ENCODE data around the gene EIF4A2.

Gene EIF4A2

DNA sequence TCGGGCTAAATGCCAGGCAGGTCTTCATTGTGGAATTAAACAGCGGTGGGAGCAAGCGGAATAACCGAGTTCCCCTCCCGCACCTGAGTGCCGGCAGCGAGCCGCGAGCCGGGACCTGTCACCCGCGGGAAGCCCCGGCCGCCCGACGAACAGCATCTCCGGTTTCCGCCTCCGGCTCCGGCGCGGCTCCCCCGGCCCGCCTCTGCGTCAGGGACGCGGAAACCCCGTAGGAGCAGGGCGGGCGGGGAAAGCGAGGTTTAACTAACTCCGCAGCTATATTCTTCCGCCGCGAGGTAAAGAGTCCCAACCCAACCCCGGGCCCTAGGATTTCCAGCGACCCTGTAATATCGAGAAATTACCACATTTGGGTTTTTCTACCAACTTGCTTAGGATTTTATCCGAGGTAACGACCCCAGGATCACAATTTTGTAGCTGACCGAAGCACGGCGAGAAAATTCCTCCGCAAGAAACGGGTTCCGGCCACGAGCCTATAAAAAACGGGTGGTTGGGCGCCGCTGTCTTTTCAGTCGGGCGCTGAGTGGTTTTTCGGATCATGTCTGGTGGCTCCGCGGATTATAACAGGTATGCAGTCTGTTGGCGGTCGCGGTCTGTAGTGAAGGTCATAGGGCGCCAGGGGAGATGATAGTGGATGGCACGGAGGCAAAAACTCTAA is at the start of gene EIF4A2:
TSS of gene EIF4A2 (plus strand) at position 520 of the 673 bp plus-strand sequence. CDS start at position 554, 34 bp downstream.
- H3K4me1 ChIP-seq (ENCODE audit: low read length): peaks cover 23% of the 10 kb centered on the region
- H3K9me3 ChIP-seq (replicated peaks; ENCODE audit: insufficient read depth, low read length): no peaks in the 10 kb centered on the region
- H3K4me3 ChIP-seq (ENCODE audit: low read length): peak within 1 kb of the TSS; percentile 98
- H3F3A ChIP-seq (ENCODE audit: insufficient read depth, low read length): peaks cover 60% of the 10 kb centered on the region
- H4K20me1 ChIP-seq (ENCODE audit: insufficient read depth, low read length): peaks cover 43% of the 10 kb centered on the region
- H3K4me2 ChIP-seq (ENCODE audit: low read depth, low read length): peak within 1 kb of the TSS; percentile 84
- H3K36me3 ChIP-seq (replicated peaks; ENCODE audit: insufficient read depth, low read length): peaks cover 46% of the 10 kb centered on the region
- peaks cover 58% of the 10 kb centered on the region for H3K79me2 ChIP-seq (ENCODE audit: low read length)
- TF ChIP-seq, protein P1, sequence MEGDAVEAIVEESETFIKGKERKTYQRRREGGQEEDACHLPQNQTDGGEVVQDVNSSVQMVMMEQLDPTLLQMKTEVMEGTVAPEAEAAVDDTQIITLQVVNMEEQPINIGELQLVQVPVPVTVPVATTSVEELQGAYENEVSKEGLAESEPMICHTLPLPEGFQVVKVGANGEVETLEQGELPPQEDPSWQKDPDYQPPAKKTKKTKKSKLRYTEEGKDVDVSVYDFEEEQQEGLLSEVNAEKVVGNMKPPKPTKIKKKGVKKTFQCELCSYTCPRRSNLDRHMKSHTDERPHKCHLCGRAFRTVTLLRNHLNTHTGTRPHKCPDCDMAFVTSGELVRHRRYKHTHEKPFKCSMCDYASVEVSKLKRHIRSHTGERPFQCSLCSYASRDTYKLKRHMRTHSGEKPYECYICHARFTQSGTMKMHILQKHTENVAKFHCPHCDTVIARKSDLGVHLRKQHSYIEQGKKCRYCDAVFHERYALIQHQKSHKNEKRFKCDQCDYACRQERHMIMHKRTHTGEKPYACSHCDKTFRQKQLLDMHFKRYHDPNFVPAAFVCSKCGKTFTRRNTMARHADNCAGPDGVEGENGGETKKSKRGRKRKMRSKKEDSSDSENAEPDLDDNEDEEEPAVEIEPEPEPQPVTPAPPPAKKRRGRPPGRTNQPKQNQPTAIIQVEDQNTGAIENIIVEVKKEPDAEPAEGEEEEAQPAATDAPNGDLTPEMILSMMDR (IDR thresholded peaks at IDR 0.05; ENCODE audit: low read length): no peak
- TF ChIP-seq EZH2phosphoT487 (IDR thresholded peaks at IDR 0.05; ENCODE audit: low read length) (no peak), EZH2 (optimal IDR thresholded peaks at IDR 0.05; ENCODE audit: low read depth, low read length) (no peak)
- no peaks in the 10 kb centered on the region for H3K9me2 ChIP-seq (replicated peaks; ENCODE audit: insufficient read depth, low read length)
- DNase-seq: peak; percentile 97
- H3K9ac ChIP-seq (ENCODE audit: low read length): peak within 1 kb of the TSS; percentile 96
- H3K27me3 ChIP-seq (replicated peaks; ENCODE audit: insufficient read depth, low read length): no peaks in the 10 kb centered on the region
- peak within 1 kb of the TSS; percentile 89 for H3K27ac ChIP-seq (ENCODE audit: low read length)
- peak within 1 kb of the TSS; percentile 89 for H2AFZ ChIP-seq (ENCODE audit: low read length)

GRCh38 chr3:186742618-186743380 is 40.6 kb upstream of the EIF4A2 start:
- Histone ChIP-seq H3F3A (ENCODE audit: insufficient read depth, low read length) (no peaks in the 10 kb centered on the region), H3K4me2 (ENCODE audit: low read depth, low read length) (no peak overlapping the region), H3K36me3 (replicated peaks; ENCODE audit: insufficient read depth, low read length) (no peaks in the 10 kb centered on the region), H3K9ac (ENCODE audit: low read length) (no peak overlapping the region), H2AFZ (ENCODE audit: low read length) (no peak overlapping the region), H3K79me2 (ENCODE audit: low read length) (no peaks in the 10 kb centered on the region), H3K4me1 (ENCODE audit: low read length) (no peaks in the 10 kb centered on the region), H3K9me3 (replicated peaks; ENCODE audit: insufficient read depth, low read length) (no peaks in the 10 kb centered on the region), H3K4me3 (ENCODE audit: low read length) (no peak overlapping the region), H3K27me3 (replicated peaks; ENCODE audit: insufficient read depth, low read length) (no peaks in the 10 kb centered on the region), H3K9me2 (replicated peaks; ENCODE audit: insufficient read depth, low read length) (no peaks in the 10 kb centered on the region), H4K20me1 (ENCODE audit: insufficient read depth, low read length) (no peaks in the 10 kb centered on the region), H3K27ac (ENCODE audit: low read length) (no peak overlapping the region)
- no peak for DNase-seq
- TF ChIP-seq, protein P1 (IDR thresholded peaks at IDR 0.05; ENCODE audit: low read length): no peak
- TF ChIP-seq EZH2phosphoT487 (IDR thresholded peaks at IDR 0.05; ENCODE audit: low read length) (no peak), EZH2 (optimal IDR thresholded peaks at IDR 0.05; ENCODE audit: low read depth, low read length) (no peak)

GRCh38 chr3:186743666-186744065 is 39.7 kb upstream of the EIF4A2 start:
- H3K27me3 ChIP-seq (replicated peaks; ENCODE audit: insufficient read depth, low read length): no peaks in the 10 kb centered on the region
- H2AFZ ChIP-seq (ENCODE audit: low read length): no peak overlapping the region
- no peak overlapping the region for H3K27ac ChIP-seq (ENCODE audit: low read length)
- H3K36me3 ChIP-seq (replicated peaks; ENCODE audit: insufficient read depth, low read length): no peaks in the 10 kb centered on the region
- no peak overlapping the region for H3K9ac ChIP-seq (ENCODE audit: low read length)
- no peaks in the 10 kb centered on the region for H3K4me1 ChIP-seq (ENCODE audit: low read length)
- no peaks in the 10 kb centered on the region for H3K9me3 ChIP-seq (replicated peaks; ENCODE audit: insufficient read depth, low read length)
- H3K4me2 ChIP-seq (ENCODE audit: low read depth, low read length): no peak overlapping the region
- no peaks in the 10 kb centered on the region for H4K20me1 ChIP-seq (ENCODE audit: insufficient read depth, low read length)
- H3K9me2 ChIP-seq (replicated peaks; ENCODE audit: insufficient read depth, low read length): no peaks in the 10 kb centered on the region
- TF ChIP-seq EZH2phosphoT487 (IDR thresholded peaks at IDR 0.05; ENCODE audit: low read length): no peak
- TF ChIP-seq, protein P1 (IDR thresholded peaks at IDR 0.05; ENCODE audit: low read length): no peak
- no peak for TF ChIP-seq EZH2 (optimal IDR thresholded peaks at IDR 0.05; ENCODE audit: low read depth, low read length)
- H3K79me2 ChIP-seq (ENCODE audit: low read length): no peaks in the 10 kb centered on the region
- DNase-seq: no peak
- no peaks in the 10 kb centered on the region for H3F3A ChIP-seq (ENCODE audit: insufficient read depth, low read length)
- no peak overlapping the region for H3K4me3 ChIP-seq (ENCODE audit: low read length)
